ENCODE data around the gene MYRF. TPM values are rescaled to one million over a fixed set of nuclear protein-coding genes. Genes with fewer than 3 reads are reported as not detected.

The MYRF gene
- polyA plus RNA-seq, 1 experiment = 2.7 TPM

- CTCF ChIA-PET = interaction anchor here (1.0 kb wide), 1 partner anchor 26 kb away, joined by 3 read pairs; no protein-coding TSS in a partner anchor
- TF ChIP-seq, protein P1, sequence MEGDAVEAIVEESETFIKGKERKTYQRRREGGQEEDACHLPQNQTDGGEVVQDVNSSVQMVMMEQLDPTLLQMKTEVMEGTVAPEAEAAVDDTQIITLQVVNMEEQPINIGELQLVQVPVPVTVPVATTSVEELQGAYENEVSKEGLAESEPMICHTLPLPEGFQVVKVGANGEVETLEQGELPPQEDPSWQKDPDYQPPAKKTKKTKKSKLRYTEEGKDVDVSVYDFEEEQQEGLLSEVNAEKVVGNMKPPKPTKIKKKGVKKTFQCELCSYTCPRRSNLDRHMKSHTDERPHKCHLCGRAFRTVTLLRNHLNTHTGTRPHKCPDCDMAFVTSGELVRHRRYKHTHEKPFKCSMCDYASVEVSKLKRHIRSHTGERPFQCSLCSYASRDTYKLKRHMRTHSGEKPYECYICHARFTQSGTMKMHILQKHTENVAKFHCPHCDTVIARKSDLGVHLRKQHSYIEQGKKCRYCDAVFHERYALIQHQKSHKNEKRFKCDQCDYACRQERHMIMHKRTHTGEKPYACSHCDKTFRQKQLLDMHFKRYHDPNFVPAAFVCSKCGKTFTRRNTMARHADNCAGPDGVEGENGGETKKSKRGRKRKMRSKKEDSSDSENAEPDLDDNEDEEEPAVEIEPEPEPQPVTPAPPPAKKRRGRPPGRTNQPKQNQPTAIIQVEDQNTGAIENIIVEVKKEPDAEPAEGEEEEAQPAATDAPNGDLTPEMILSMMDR (IDR thresholded peaks at IDR 0.05; ENCODE audit: low read depth, low read length) = no peak
- H3K9me3 ChIP-seq (ENCODE audit: control insufficient read depth, insufficient read depth, low read length) = no peaks in the 10 kb centered on the region
- POLR2A ChIA-PET = no interaction called here
- H3K4me3 ChIP-seq (ENCODE audit: low read depth, low read length) = no peak overlapping the region
- no peak overlapping the region for H3K27ac ChIP-seq (ENCODE audit: low read depth, low read length)
- no peak for DNase-seq (ENCODE audit: low read depth, low spot score)
- H3K27me3 ChIP-seq (ENCODE audit: control insufficient read depth, insufficient read depth, low read length) = peaks cover 4% of the 10 kb centered on the region
Observed at GRCh38 chr11:61720597-61720996, 31.8 kb upstream of the MYRF start.

- ChIA-PET POLR2A (no interaction called here), CTCF (interaction anchor here (2.9 kb wide), 1 partner anchor 9 kb away, joined by 18 read pairs; no protein-coding TSS in a partner anchor)
- H3K27me3 ChIP-seq (ENCODE audit: control insufficient read depth, insufficient read depth, low read length) = no peaks in the 10 kb centered on the region
- no peak overlapping the region for H3K4me3 ChIP-seq (ENCODE audit: low read depth, low read length)
- H3K27ac ChIP-seq (ENCODE audit: low read depth, low read length) = no peak overlapping the region
- TF ChIP-seq, protein P1 (IDR thresholded peaks at IDR 0.05; ENCODE audit: low read depth, low read length) = no peak
- H3K9me3 ChIP-seq (ENCODE audit: control insufficient read depth, insufficient read depth, low read length) = no peaks in the 10 kb centered on the region; the same call in 1 of the 2 replicates
- DNase-seq (ENCODE audit: low read depth, low spot score) = no peak
Observed at GRCh38 chr11:61724437-61724836, 28.0 kb upstream of the MYRF start.

- TF ChIP-seq, protein P1 (IDR thresholded peaks at IDR 0.05; ENCODE audit: low read depth, low read length) = no peak
- Histone ChIP-seq H3K27me3 (ENCODE audit: control insufficient read depth, insufficient read depth, low read length) (no peaks in the 10 kb centered on the region), H3K9me3 (ENCODE audit: control insufficient read depth, insufficient read depth, low read length) (no peaks in the 10 kb centered on the region; the same call in 1 of the 2 replicates), H3K27ac (ENCODE audit: low read depth, low read length) (no peak overlapping the region), H3K4me3 (ENCODE audit: low read depth, low read length) (no peak overlapping the region)
- ChIA-PET POLR2A (no interaction called here), CTCF (interaction anchor here (1.0 kb wide), 1 partner anchor 11 kb away, joined by 3 read pairs; no protein-coding TSS in a partner anchor)
- no peak for DNase-seq (ENCODE audit: low read depth, low spot score)
Observed at GRCh38 chr11:61725781-61726231, 26.6 kb upstream of the MYRF start.

GRCh38 chr11:61726775-61727174, 25.7 kb upstream of the MYRF start:
- Histone ChIP-seq H3K27ac (ENCODE audit: low read depth, low read length) (no peak overlapping the region), H3K9me3 (ENCODE audit: control insufficient read depth, insufficient read depth, low read length) (no peaks in the 10 kb centered on the region; the same call in 1 of the 2 replicates), H3K27me3 (ENCODE audit: control insufficient read depth, insufficient read depth, low read length) (no peaks in the 10 kb centered on the region), H3K4me3 (ENCODE audit: low read depth, low read length) (no peak overlapping the region)
- POLR2A ChIA-PET = no interaction called here
- CTCF ChIA-PET = interaction anchor here (1.0 kb wide), 1 partner anchor 10 kb away, joined by 3 read pairs; no protein-coding TSS in a partner anchor
- DNase-seq (ENCODE audit: low read depth, low spot score) = no peak
- TF ChIP-seq, protein P1 (IDR thresholded peaks at IDR 0.05; ENCODE audit: low read depth, low read length) = no peak

DNA sequence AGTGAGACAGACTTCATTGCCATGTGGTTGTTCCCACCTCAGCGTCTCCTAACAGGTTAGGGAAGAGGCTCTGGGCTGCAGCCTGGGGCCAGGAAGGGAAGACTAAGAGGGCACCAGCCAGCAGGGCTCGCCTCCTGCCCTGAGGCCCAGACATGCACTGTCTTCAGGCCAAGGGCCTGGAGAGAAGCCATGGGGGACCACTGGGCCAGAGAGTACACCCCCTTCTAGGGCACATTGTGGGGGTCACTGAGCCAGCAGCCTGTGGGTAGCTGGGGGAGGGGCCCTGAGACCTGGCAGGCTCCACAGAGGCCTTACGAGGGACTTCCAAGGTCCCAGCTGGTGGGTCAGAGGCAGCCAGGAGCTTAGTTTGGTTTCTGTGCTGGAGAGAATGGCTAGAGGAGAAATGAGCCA, 25.0 kb upstream of the MYRF start:
- no peak overlapping the region for H3K4me3 ChIP-seq (ENCODE audit: low read depth, low read length)
- TF ChIP-seq, protein P1 (IDR thresholded peaks at IDR 0.05; ENCODE audit: low read depth, low read length) = no peak
- no peaks in the 10 kb centered on the region; the same call in 1 of the 2 replicates for H3K9me3 ChIP-seq (ENCODE audit: control insufficient read depth, insufficient read depth, low read length)
- ChIA-PET CTCF (no interaction called here), POLR2A (no interaction called here)
- no peak overlapping the region for H3K27ac ChIP-seq (ENCODE audit: low read depth, low read length)
- DNase-seq (ENCODE audit: low read depth, low spot score) = no peak
- no peaks in the 10 kb centered on the region for H3K27me3 ChIP-seq (ENCODE audit: control insufficient read depth, insufficient read depth, low read length)

Measured in AG04450 (cell line).